Gastrocnemius medialis (tissue), 4 donors: ENCODE measurements around the gene MERTK.

Source experiments
- POLR2A ChIP-seq, 2 donors: fragments of 450-650 bp; IDR thresholded peaks; one replicate each; pipeline ENCODE4 v1.6.1; 2017; ENCODE audit warnings: antibody characterized with exemption in 2 of 2, mild to moderate bottlenecking in 2 of 2, moderate library complexity in 2 of 2
- TF ChIP-seq, protein P1 (sequence below), 5 experiments: fragments of 450-650 bp in 3 of 5; fragments of 200-600 bp in 2 of 5; sonication (generic) in 2 of 5; IDR thresholded peaks in 4 of 5; conservative IDR thresholded peaks in 1 of 5; 1 replicate in 4 of 5; 2 replicates in 1 of 5; pipeline ENCODE4 v1.5.1; 2016 to 2019; ENCODE audit warnings: antibody characterized with exemption in 5 of 5, mild to moderate bottlenecking in 3 of 5, moderate library complexity in 3 of 5

GRCh38 chr2:112008910-112009485 is 110.6 kb downstream of the MERTK start:
- no peak for TF ChIP-seq POLR2A (IDR thresholded peaks at IDR 0.05)
- TF ChIP-seq, protein P1, sequence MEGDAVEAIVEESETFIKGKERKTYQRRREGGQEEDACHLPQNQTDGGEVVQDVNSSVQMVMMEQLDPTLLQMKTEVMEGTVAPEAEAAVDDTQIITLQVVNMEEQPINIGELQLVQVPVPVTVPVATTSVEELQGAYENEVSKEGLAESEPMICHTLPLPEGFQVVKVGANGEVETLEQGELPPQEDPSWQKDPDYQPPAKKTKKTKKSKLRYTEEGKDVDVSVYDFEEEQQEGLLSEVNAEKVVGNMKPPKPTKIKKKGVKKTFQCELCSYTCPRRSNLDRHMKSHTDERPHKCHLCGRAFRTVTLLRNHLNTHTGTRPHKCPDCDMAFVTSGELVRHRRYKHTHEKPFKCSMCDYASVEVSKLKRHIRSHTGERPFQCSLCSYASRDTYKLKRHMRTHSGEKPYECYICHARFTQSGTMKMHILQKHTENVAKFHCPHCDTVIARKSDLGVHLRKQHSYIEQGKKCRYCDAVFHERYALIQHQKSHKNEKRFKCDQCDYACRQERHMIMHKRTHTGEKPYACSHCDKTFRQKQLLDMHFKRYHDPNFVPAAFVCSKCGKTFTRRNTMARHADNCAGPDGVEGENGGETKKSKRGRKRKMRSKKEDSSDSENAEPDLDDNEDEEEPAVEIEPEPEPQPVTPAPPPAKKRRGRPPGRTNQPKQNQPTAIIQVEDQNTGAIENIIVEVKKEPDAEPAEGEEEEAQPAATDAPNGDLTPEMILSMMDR (IDR thresholded peaks at IDR 0.05 in 4 of 5, conservative IDR thresholded peaks at IDR 0.05 in 1 of 5): no peak
